Keratinocyte (primary cell): ENCODE results near the gene PPP1R3E. TPM values are rescaled to one million over a fixed set of nuclear protein-coding genes. Genes with fewer than 3 reads are reported as not detected.

Experiments used
- DNase-seq: peaks from one replicate; pipeline ENCODE4 v3.0.0-alpha.2; 2011; ENCODE audit warnings: low read depth, missing footprints, low spot score
- FAIRE-seq: peaks from 2 replicates; lab custom pipeline; 2011; peaks lifted over from hg19 to GRCh38; lab: Jason Lieb, UNC
- H2AFZ ChIP-seq: 2 replicates; pipeline ENCODE4 v1.6.0; 2012; ENCODE audit warnings: low read length, control low read depth, inconsistent platforms; ENCODE audit not compliant: control insufficient read depth
- H3K27ac ChIP-seq: 2 replicates; pipeline ENCODE4 v1.5.1; 2011; ENCODE audit warnings: low read length; ENCODE audit not compliant: control insufficient read depth, insufficient read depth
- H3K27me3 ChIP-seq: 3 replicates; pipeline ENCODE4 v1.6.0; 2011; ENCODE audit warnings: low read length; ENCODE audit not compliant: control insufficient read depth, insufficient read depth; ENCODE audit errors: extremely low read depth
- H3K36me3 ChIP-seq, 2 experiments: 2 replicates in 1 of 2; 3 replicates in 1 of 2; pipeline ENCODE4 v1.5.1; 2011; ENCODE audit warnings: low read length in 2 of 2, mild to moderate bottlenecking in 1 of 2; ENCODE audit not compliant: control insufficient read depth in 2 of 2, insufficient read depth in 2 of 2; ENCODE audit errors: extremely low read depth in 1 of 2
- H3K4me1 ChIP-seq: 3 replicates; pipeline ENCODE4 v1.5.1; 2011; ENCODE audit warnings: low read length; ENCODE audit not compliant: control insufficient read depth, insufficient read depth; ENCODE audit errors: extremely low read depth
- H3K4me2 ChIP-seq: 3 replicates; pipeline ENCODE4 v1.6.0; 2011; ENCODE audit warnings: low read depth, low read length; ENCODE audit not compliant: control insufficient read depth, insufficient read depth; ENCODE audit errors: extremely low read depth
- H3K4me3 ChIP-seq, 3 experiments: fragments of 200-600 bp in 1 of 3; sonication (generic) in 1 of 3; 2 replicates in 2 of 3; 3 replicates in 1 of 3; pipeline ENCODE4 v1.5.1; 2011 to 2016; ENCODE audit warnings: low read length in 3 of 3, mild to moderate bottlenecking in 3 of 3, control low read depth in 2 of 3, inconsistent platforms in 1 of 3, low read depth in 1 of 3, mixed read lengths in 1 of 3, mixed run types in 1 of 3, moderate library complexity in 1 of 3; ENCODE audit not compliant: control insufficient read depth in 2 of 3, insufficient read depth in 2 of 3; ENCODE audit errors: extremely low read depth in 1 of 3
- H3K79me2 ChIP-seq: 2 replicates; pipeline ENCODE4 v1.6.0; 2012; ENCODE audit warnings: low read length; ENCODE audit not compliant: control insufficient read depth, insufficient read depth
- H3K9ac ChIP-seq: 3 replicates; pipeline ENCODE4 v1.6.0; 2011; ENCODE audit warnings: low read length; ENCODE audit not compliant: control insufficient read depth, insufficient read depth; ENCODE audit errors: extremely low read depth
- H3K9me1 ChIP-seq: 3 replicates; pipeline ENCODE4 v1.6.0; 2011; ENCODE audit warnings: low read length; ENCODE audit not compliant: control insufficient read depth, insufficient read depth; ENCODE audit errors: extremely low read depth
- H3K9me3 ChIP-seq: 2 replicates; pipeline ENCODE4 v1.5.1; 2012; ENCODE audit warnings: low read depth, low read length; ENCODE audit not compliant: control insufficient read depth
- H4K20me1 ChIP-seq: 3 replicates; pipeline ENCODE4 v1.6.0; 2011; ENCODE audit warnings: low read length; ENCODE audit not compliant: control insufficient read depth, insufficient read depth; ENCODE audit errors: extremely low read depth
- CTCF ChIP-seq, 3 experiments: IDR thresholded peaks in 1 of 3; conservative IDR thresholded peaks in 1 of 3; optimal IDR thresholded peaks in 1 of 3; 2 replicates in 2 of 3; 3 replicates in 1 of 3; pipeline versions ENCODE3 to v1.5.1; 2011; ENCODE audit warnings: low read length in 3 of 3, mild to moderate bottlenecking in 3 of 3, moderate library complexity in 2 of 3, control low read depth in 1 of 3, inconsistent platforms in 1 of 3; ENCODE audit not compliant: insufficient read depth in 2 of 3; ENCODE audit errors: extremely low read depth in 1 of 3
- EZH2 ChIP-seq: IDR thresholded peaks from one replicate; pipeline ENCODE4 v1.6.1; 2012; ENCODE audit warnings: inconsistent platforms, mild to moderate bottlenecking, low read length, moderate library complexity
- dilution Hi-C: fragments of 300-500 bp; cut with MboI; formaldehyde crosslinking; loops from one replicate; pipeline ENCODE4 v1.7.0; 2020; ENCODE audit warnings: low sequenced_read_pairs; ENCODE audit not compliant: extremely low pct_ligation_motif_present
- polyA plus RNA-seq, 5 experiments: library from polyadenylated mRNA; depleted of rRNA in 3 of 5; stranded (reverse) in 3 of 5; stranded (forward) in 1 of 5; unstranded in 1 of 5; fragments of >200 nt; gene quantifications; 1 replicate in 1 of 5; 2 replicates in 3 of 5; 3 replicates in 1 of 5; pipeline versions ENCODE4 v1.2.1 to v1.2.3, GENCODE V29; 2011 to 2012; ENCODE audit warnings: missing spikeins in 2 of 5, low read depth in 1 of 5, low replicate concordance in 1 of 5

The PPP1R3E gene
- polyA plus RNA-seq, 1 donor (not counting 4 experiments of a cell fraction or from before 2014, with no cell fraction given): 2.5 TPM

- Histone ChIP-seq H3K4me2 (peak within 1 kb of the TSS; percentile 86), H3K9me3 (no peaks in the 10 kb centered on the region), H3K4me1 (peaks cover 38% of the 10 kb centered on the region), H4K20me1 (peaks cover 5% of the 10 kb centered on the region), H3K9me1 (peaks cover 4% of the 10 kb centered on the region), H3K4me3 (peak within 1 kb of the TSS; percentile 81 to 92 (median 90)), H3K79me2 (peaks cover 48% of the 10 kb centered on the region), H2AFZ (peak within 1 kb of the TSS; percentile 95), H3K27me3 (no peaks in the 10 kb centered on the region), H3K36me3 (peaks cover 22 to 30% of the 10 kb centered on the region in 2 experiments), H3K9ac (peak within 1 kb of the TSS; percentile 98), H3K27ac (peak within 1 kb of the TSS; percentile 92)
- TF ChIP-seq CTCF (optimal IDR thresholded peaks at IDR 0.05 in 1 of 3, IDR thresholded peaks at IDR 0.05 in 1 of 3, conservative IDR thresholded peaks at IDR 0.05 in 1 of 3; ENCODE audit: extremely low read depth in 1 of 3, insufficient read depth in 2 of 3, low read length in 3 of 3) (no peak), EZH2 (no peak)
- FAIRE-seq: no peak
- dilution Hi-C loops: no loop called here
- no peak for DNase-seq
These were observed 3.9 kb upstream of the PPP1R3E start, which contains the start of gene BCL2L2 for GRCh38 chr14:23306412-23307145. BCL2L2 (plus strand) TSS chr14:23306833; CDS start chr14:23307768, 935 bp downstream.

- dilution Hi-C loops: no loop called here
- peaks cover 39% of the 10 kb centered on the region for H3K4me1 ChIP-seq
- peak overlapping the region; percentile 95 for H2AFZ ChIP-seq
- TF ChIP-seq EZH2 (no peak), CTCF (optimal IDR thresholded peaks at IDR 0.05 in 1 of 3, IDR thresholded peaks at IDR 0.05 in 1 of 3, conservative IDR thresholded peaks at IDR 0.05 in 1 of 3; ENCODE audit: extremely low read depth in 1 of 3, insufficient read depth in 2 of 3, low read length in 3 of 3) (no peak)
- H3K27me3 ChIP-seq: no peaks in the 10 kb centered on the region
- peak overlapping the region; percentile 49 to 80 (median 77) for H3K4me3 ChIP-seq
- no peak for FAIRE-seq
- H3K4me2 ChIP-seq: peak overlapping the region; percentile 93
- H3K79me2 ChIP-seq: peaks cover 2% of the 10 kb centered on the region
- peak overlapping the region; percentile 83 for H3K9ac ChIP-seq
- no peaks in the 10 kb centered on the region for H3K36me3 ChIP-seq
- peak overlapping the region; percentile 81 for H3K27ac ChIP-seq
- DNase-seq: no peak
- no peaks in the 10 kb centered on the region for H3K9me1 ChIP-seq
- no peaks in the 10 kb centered on the region for H3K9me3 ChIP-seq
- no peaks in the 10 kb centered on the region for H4K20me1 ChIP-seq
These were observed 730 bp downstream of the PPP1R3E start for GRCh38 chr14:23301969-23302289.
